ENCODE results near the gene KRT28. TPM values are rescaled to one million over a fixed set of nuclear protein-coding genes. Genes with fewer than 3 reads are reported as not detected.
"Not testable (repeated sequence)": the region's sequence is repeated elsewhere in the genome, so short reads cannot be mapped to it uniquely, and the experiment has no call there.

The KRT28 gene
- polyA plus RNA-seq, 3 donors = not detected

DNA sequence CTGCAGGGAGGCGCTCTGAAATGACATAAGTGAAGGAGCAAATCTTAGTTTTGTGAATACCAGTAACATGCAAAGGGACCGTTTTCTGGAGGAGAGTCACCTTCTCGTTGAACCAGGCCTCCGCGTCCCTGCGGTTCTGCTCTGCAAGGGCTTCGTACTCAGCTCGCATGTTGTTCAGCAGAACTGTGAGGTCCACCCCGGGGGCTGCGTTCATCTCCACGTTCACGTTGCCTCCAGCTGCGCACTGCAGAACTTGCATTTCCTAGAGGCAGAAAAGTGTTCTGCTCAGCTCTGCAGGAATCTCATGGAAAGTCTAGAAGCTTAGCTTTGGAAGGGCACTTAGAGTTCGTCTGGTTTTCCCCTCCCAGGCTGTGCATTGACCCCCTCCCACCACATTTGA is 48.7 kb downstream of the KRT28 start:
- TF ChIP-seq, protein P1, sequence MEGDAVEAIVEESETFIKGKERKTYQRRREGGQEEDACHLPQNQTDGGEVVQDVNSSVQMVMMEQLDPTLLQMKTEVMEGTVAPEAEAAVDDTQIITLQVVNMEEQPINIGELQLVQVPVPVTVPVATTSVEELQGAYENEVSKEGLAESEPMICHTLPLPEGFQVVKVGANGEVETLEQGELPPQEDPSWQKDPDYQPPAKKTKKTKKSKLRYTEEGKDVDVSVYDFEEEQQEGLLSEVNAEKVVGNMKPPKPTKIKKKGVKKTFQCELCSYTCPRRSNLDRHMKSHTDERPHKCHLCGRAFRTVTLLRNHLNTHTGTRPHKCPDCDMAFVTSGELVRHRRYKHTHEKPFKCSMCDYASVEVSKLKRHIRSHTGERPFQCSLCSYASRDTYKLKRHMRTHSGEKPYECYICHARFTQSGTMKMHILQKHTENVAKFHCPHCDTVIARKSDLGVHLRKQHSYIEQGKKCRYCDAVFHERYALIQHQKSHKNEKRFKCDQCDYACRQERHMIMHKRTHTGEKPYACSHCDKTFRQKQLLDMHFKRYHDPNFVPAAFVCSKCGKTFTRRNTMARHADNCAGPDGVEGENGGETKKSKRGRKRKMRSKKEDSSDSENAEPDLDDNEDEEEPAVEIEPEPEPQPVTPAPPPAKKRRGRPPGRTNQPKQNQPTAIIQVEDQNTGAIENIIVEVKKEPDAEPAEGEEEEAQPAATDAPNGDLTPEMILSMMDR (IDR thresholded peaks at IDR 0.05) = no peak
- no peak overlapping the region for H3K27ac ChIP-seq (ENCODE audit: low read depth in 1 of 2, low read length in 2 of 2)
- intact Hi-C loops (cut with micrococcal nuclease) = no loop called here
- H3K9me3 ChIP-seq (replicated peaks in 1 of 2; ENCODE audit: control insufficient read depth in 1 of 2, insufficient read depth in 1 of 2, low read length in 2 of 2) = peaks cover 0 to 6% of the 10 kb centered on the region in 2 donors
- DNase-seq = no peak
- peaks cover 6 to 20% of the 10 kb centered on the region in 2 donors for H3K27me3 ChIP-seq (ENCODE audit: control insufficient read depth in 2 of 2, insufficient read depth in 2 of 2, low read length in 2 of 2)
- H3K4me2 ChIP-seq (replicated peaks; ENCODE audit: extremely low read depth, low read length, poor library complexity, severe bottlenecking) = no peak overlapping the region
- Mint-ChIP-seq H3K27me3 (ENCODE audit: low read depth in 3 of 3) (peaks cover 1 to 23% (median 18%) of the 10 kb centered on the region in 3 donors), H3K27ac (no peak overlapping the region), H3K36me3 (no peaks in the 10 kb centered on the region), H3K4me1 (no peaks in the 10 kb centered on the region), H3K4me3 (peak overlapping the region in 1 of 2 donors; percentile 19), H3K9me3 (peaks cover 0 to 9% (median 3%) of the 10 kb centered on the region in 7 donors)
- H3K36me3 ChIP-seq (replicated peaks in 1 of 2; ENCODE audit: control insufficient read depth in 1 of 2, insufficient read depth in 2 of 2, low read length in 2 of 2) = no peaks in the 10 kb centered on the region
- no peaks in the 10 kb centered on the region for H3K4me1 ChIP-seq (ENCODE audit: control insufficient read depth in 1 of 2, insufficient read depth in 2 of 2, low read length in 2 of 2)
- H4K20me1 ChIP-seq (ENCODE audit: insufficient read depth, low read length) = no peaks in the 10 kb centered on the region
- H2AFZ ChIP-seq (ENCODE audit: insufficient read depth, low read depth, low read length, poor library complexity, severe bottlenecking) = no peak overlapping the region
- WGBS (ENCODE audit: insufficient coverage) = 96% methylated on average over 13 of the region's 14 CpGs
- no peak overlapping the region for H3K9ac ChIP-seq (ENCODE audit: insufficient read depth, low read length, poor library complexity, severe bottlenecking)
- H3K4me3 ChIP-seq (replicated peaks in 1 of 3; ENCODE audit: low read depth in 2 of 3, low read length in 3 of 3) = no peak overlapping the region
- no peaks in the 10 kb centered on the region for H3K79me2 ChIP-seq (ENCODE audit: insufficient read depth, low read length)

DNA sequence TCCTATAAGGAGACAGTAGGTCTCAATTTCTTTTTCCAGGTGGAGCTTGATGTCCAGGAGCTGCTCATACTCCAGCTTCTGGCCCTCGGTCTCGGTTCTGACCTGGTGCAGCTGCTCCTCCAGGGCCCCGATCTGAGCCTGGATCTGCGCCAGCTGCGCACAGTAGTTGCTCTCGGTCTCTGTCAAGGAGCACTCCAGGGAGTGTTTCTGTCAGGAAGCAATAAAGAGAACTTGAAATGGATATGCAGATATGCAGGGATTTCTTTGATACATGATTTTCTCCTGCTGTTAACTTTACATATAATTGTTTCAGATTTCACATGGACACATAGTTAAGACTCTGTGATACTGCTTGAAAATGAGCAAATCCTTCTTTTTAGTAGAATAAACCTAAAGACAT is 49.4 kb downstream of the KRT28 start:
- no peaks in the 10 kb centered on the region for H3K4me1 ChIP-seq (ENCODE audit: control insufficient read depth in 1 of 2, insufficient read depth in 2 of 2, low read length in 2 of 2)
- H3K9me3 ChIP-seq (replicated peaks in 1 of 2; ENCODE audit: control insufficient read depth in 1 of 2, insufficient read depth in 1 of 2, low read length in 2 of 2) = peaks cover 0 to 6% of the 10 kb centered on the region in 2 donors
- H2AFZ ChIP-seq (ENCODE audit: insufficient read depth, low read depth, low read length, poor library complexity, severe bottlenecking) = no peak overlapping the region
- no CpG with 5 or more reads among the region's 6 CpGs for whole genome bisulfite sequencing (ENCODE audit: insufficient coverage)
- H3K27me3 ChIP-seq (ENCODE audit: control insufficient read depth in 2 of 2, insufficient read depth in 2 of 2, low read length in 2 of 2) = peaks cover 6 to 22% of the 10 kb centered on the region in 2 donors
- H3K9me3 Mint-ChIP-seq = peaks cover 0 to 9% (median 3%) of the 10 kb centered on the region in 7 donors
- TF ChIP-seq, protein P1 (IDR thresholded peaks at IDR 0.05) = no peak
- intact Hi-C loops (cut with micrococcal nuclease) = no loop called here
- H3K27ac ChIP-seq (ENCODE audit: low read depth in 1 of 2, low read length in 2 of 2) = no peak overlapping the region
- no peaks in the 10 kb centered on the region for H3K79me2 ChIP-seq (ENCODE audit: insufficient read depth, low read length)
- H3K36me3 Mint-ChIP-seq = no peaks in the 10 kb centered on the region
- H3K4me1 Mint-ChIP-seq = no peaks in the 10 kb centered on the region
- no peak overlapping the region for H3K27ac Mint-ChIP-seq
- H3K9ac ChIP-seq (ENCODE audit: insufficient read depth, low read length, poor library complexity, severe bottlenecking) = no peak overlapping the region
- no peak overlapping the region for H3K4me3 Mint-ChIP-seq
- no peak overlapping the region for H3K4me3 ChIP-seq (replicated peaks in 1 of 3; ENCODE audit: low read depth in 2 of 3, low read length in 3 of 3)
- no peak overlapping the region for H3K4me2 ChIP-seq (replicated peaks; ENCODE audit: extremely low read depth, low read length, poor library complexity, severe bottlenecking)
- H3K27me3 Mint-ChIP-seq (ENCODE audit: low read depth in 3 of 3) = peaks cover 0 to 22% (median 21%) of the 10 kb centered on the region in 3 donors
- H3K36me3 ChIP-seq (replicated peaks in 1 of 2; ENCODE audit: control insufficient read depth in 1 of 2, insufficient read depth in 2 of 2, low read length in 2 of 2) = no peaks in the 10 kb centered on the region
- no peaks in the 10 kb centered on the region for H4K20me1 ChIP-seq (ENCODE audit: insufficient read depth, low read length)
- DNase-seq = no peak

DNA sequence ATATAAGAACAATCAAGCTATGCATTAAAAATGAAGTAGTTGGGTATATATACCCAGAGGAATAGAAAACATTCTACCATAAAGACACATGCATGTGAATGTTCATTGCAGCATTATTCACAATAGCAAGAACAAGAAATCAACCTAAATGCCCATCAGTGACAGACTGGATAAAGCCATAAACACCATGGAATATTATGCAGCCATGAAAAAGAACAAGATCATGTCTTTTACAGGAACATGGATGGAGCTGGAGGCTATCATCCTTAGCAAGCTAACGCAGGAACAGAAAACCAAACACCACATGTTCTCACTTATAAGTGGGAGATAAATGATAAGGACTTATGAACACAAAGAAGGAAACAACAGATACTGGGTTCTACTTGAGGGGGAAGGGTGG is 51.1 kb downstream of the KRT28 start:
- H3K9ac ChIP-seq (ENCODE audit: insufficient read depth, low read length, poor library complexity, severe bottlenecking); H3K4me1 Mint-ChIP-seq; H4K20me1 ChIP-seq (ENCODE audit: insufficient read depth, low read length); H3K4me1 ChIP-seq (ENCODE audit: control insufficient read depth in 1 of 2, insufficient read depth in 2 of 2, low read length in 2 of 2); H2AFZ ChIP-seq (ENCODE audit: insufficient read depth, low read depth, low read length, poor library complexity, severe bottlenecking); H3K4me2 ChIP-seq (replicated peaks; ENCODE audit: extremely low read depth, low read length, poor library complexity, severe bottlenecking); H3K9me3 ChIP-seq (replicated peaks in 1 of 2; ENCODE audit: control insufficient read depth in 1 of 2, insufficient read depth in 1 of 2, low read length in 2 of 2); H3K27ac Mint-ChIP-seq; intact Hi-C loops (cut with micrococcal nuclease); H3K36me3 Mint-ChIP-seq; DNase-seq; H3K9me3 Mint-ChIP-seq; H3K79me2 ChIP-seq (ENCODE audit: insufficient read depth, low read length); H3K4me3 Mint-ChIP-seq; H3K27ac ChIP-seq (ENCODE audit: low read depth in 1 of 2, low read length in 2 of 2); H3K36me3 ChIP-seq (replicated peaks in 1 of 2; ENCODE audit: control insufficient read depth in 1 of 2, insufficient read depth in 2 of 2, low read length in 2 of 2); H3K4me3 ChIP-seq (replicated peaks in 1 of 3; ENCODE audit: low read depth in 2 of 3, low read length in 3 of 3): not testable (repeated sequence)
- WGBS (ENCODE audit: insufficient coverage) = no CpG with 5 or more reads among the region's 1 CpG
- H3K27me3 ChIP-seq (ENCODE audit: control insufficient read depth in 2 of 2, insufficient read depth in 2 of 2, low read length in 2 of 2) = peaks cover 8 to 22% of the 10 kb centered on the region in 2 donors
- H3K27me3 Mint-ChIP-seq (ENCODE audit: low read depth in 3 of 3) = peaks cover 3 to 27% (median 20%) of the 10 kb centered on the region in 3 donors

Data from CD14-positive monocyte (primary cell).